Caco-2 (cell line): ENCODE measurements around the gene CFAP251. TPM values are rescaled to one million over a fixed set of nuclear protein-coding genes. Genes with fewer than 3 reads are reported as not detected.

ENCODE experiments used
- BruUV-seq: library from RNA; stranded (reverse); fragments of 400-500 nt; replicated peaks from 2 replicates; lab custom pipeline; 2021; lab: Mats Ljungman, UMichigan
- CTCF ChIA-PET: fragments of 300-600 bp; sonication (Branson Sonifier 250); formaldehyde crosslinking; loops from one replicate; lab custom pipeline; 2022; ENCODE audit warnings: antibody characterized with exemption; lab: Charles Lee
- POLR2A ChIA-PET: fragments of 300-600 bp; sonication (Branson Sonifier 250); formaldehyde crosslinking; loops from one replicate; lab custom pipeline; 2022; ENCODE audit warnings: antibody characterized with exemption; lab: Charles Lee
- DNase-seq, 2 experiments: peaks; one replicate each; pipeline versions ENCODE4 v3.0.0 to v3.0.0-alpha.2; 2020 to 2022
- H3K27me3 ChIP-seq: replicated peaks from 2 replicates; pipeline ENCODE4 v1.6.0; 2011; ENCODE audit warnings: low read length; ENCODE audit not compliant: control insufficient read depth, insufficient read depth
- H3K36me3 ChIP-seq: 2 replicates; pipeline ENCODE4 v1.5.1; 2011; ENCODE audit warnings: low read length; ENCODE audit not compliant: control insufficient read depth, insufficient read depth
- H3K4me1 ChIP-seq: fragments of 250-450 bp; sonication (Bioruptor Pico); 2 replicates; pipeline ENCODE4 v1.5.1; 2020; ENCODE audit warnings: mild to moderate bottlenecking
- H3K4me3 ChIP-seq: 2 replicates; pipeline ENCODE4 v1.5.1; 2011; ENCODE audit warnings: low read depth, mild to moderate bottlenecking, control low read depth, low read length
- H3K9me3 ChIP-seq: fragments of 250-450 bp; sonication (Bioruptor Pico); 2 replicates; pipeline ENCODE4 v1.5.1; 2020; ENCODE audit warnings: mild to moderate bottlenecking, moderate library complexity
- H3K27ac Mint-ChIP-seq: one replicate; pipeline ENCODE4 v1.8.0; 2022; ENCODE audit warnings: mixed read lengths; ENCODE audit not compliant: unreplicated experiment
- H3K27me3 Mint-ChIP-seq: one replicate; pipeline ENCODE4 v1.8.0; 2022; ENCODE audit warnings: mixed read lengths; ENCODE audit not compliant: insufficient read depth, unreplicated experiment
- H3K36me3 Mint-ChIP-seq: one replicate; pipeline ENCODE4 v1.8.0; 2022; ENCODE audit warnings: mild to moderate bottlenecking, mixed read lengths; ENCODE audit not compliant: insufficient read depth, unreplicated experiment
- H3K4me1 Mint-ChIP-seq: one replicate; pipeline ENCODE4 v1.8.0; 2022; ENCODE audit warnings: low read depth, mixed read lengths; ENCODE audit not compliant: unreplicated experiment
- H3K4me3 Mint-ChIP-seq: one replicate; pipeline ENCODE4 v1.8.0; 2022; ENCODE audit warnings: mild to moderate bottlenecking, moderate library complexity, mixed read lengths; ENCODE audit not compliant: unreplicated experiment
- H3K9me3 Mint-ChIP-seq: one replicate; pipeline ENCODE4 v1.8.0; 2022; ENCODE audit warnings: mixed read lengths; ENCODE audit not compliant: unreplicated experiment
- CTCF ChIP-seq, 2 experiments: fragments of 200-600 bp in 1 of 2; IDR thresholded peaks; 1 replicate in 1 of 2; 2 replicates in 1 of 2; pipeline versions ENCODE4 v1.5.1 to v1.8.0; 2011 to 2022; ENCODE audit warnings: antibody characterized with exemption in 1 of 2, control low read depth in 1 of 2, inconsistent platforms in 1 of 2, low read depth in 1 of 2, low read length in 1 of 2, mild to moderate bottlenecking in 1 of 2, moderate library complexity in 1 of 2; ENCODE audit not compliant: insufficient read depth in 1 of 2, severe bottlenecking in 1 of 2, unreplicated experiment in 1 of 2
- intact Hi-C: fragments of 100-400 bp; cut with micrococcal nuclease; formaldehyde crosslinking; loops from one replicate; pipeline ENCODE4 v1.10.0; 2022; ENCODE audit not compliant: unreplicated experiment
- total RNA-seq: library from RNA; stranded (reverse); gene quantifications from 2 replicates; pipeline ENCODE4 v1.2.3, GENCODE V29; 2022

The CFAP251 gene
- total RNA-seq, 1 experiment from 2014 or later = 1.2 TPM

GRCh38 chr12:121989276-121990113 lies 71.1 kb downstream of the CFAP251 start:
- TF ChIP-seq CTCF (IDR thresholded peaks at IDR 0.05; ENCODE audit: insufficient read depth in 1 of 2, low read depth in 1 of 2, low read length in 1 of 2, severe bottlenecking in 1 of 2, unreplicated experiment in 1 of 2) = no peak
- intact Hi-C loops = no loop called here

GRCh38 chr12:121990114-121990647 lies 71.8 kb downstream of the CFAP251 start:
- ChIA-PET CTCF (no interaction called here), POLR2A (no interaction called here)
- no peak for DNase-seq
- no peak for TF ChIP-seq CTCF (IDR thresholded peaks at IDR 0.05; ENCODE audit: insufficient read depth in 1 of 2, low read depth in 1 of 2, low read length in 1 of 2, severe bottlenecking in 1 of 2, unreplicated experiment in 1 of 2)
- Histone ChIP-seq H3K4me3 (no peak overlapping the region), H3K9me3 (no peaks in the 10 kb centered on the region), H3K36me3 (no peaks in the 10 kb centered on the region), H3K4me1 (no peaks in the 10 kb centered on the region), H3K27me3 (no peaks in the 10 kb centered on the region)
- H3K27me3 Mint-ChIP-seq = no peaks in the 10 kb centered on the region
- no peaks in the 10 kb centered on the region for H3K36me3 Mint-ChIP-seq
- intact Hi-C loops = no loop called here
- no TSS peak for BruUV-seq
- no peaks in the 10 kb centered on the region for H3K9me3 Mint-ChIP-seq
- no peak overlapping the region for H3K27ac Mint-ChIP-seq
- no peaks in the 10 kb centered on the region for H3K4me1 Mint-ChIP-seq
- no peak overlapping the region for H3K4me3 Mint-ChIP-seq

More at GRCh38 chr12:121989276-121990113, 71.1 kb downstream of the CFAP251 start:
- Histone ChIP-seq H3K4me3 (no peak overlapping the region), H3K27me3 (no peaks in the 10 kb centered on the region), H3K36me3 (no peaks in the 10 kb centered on the region), H3K9me3 (no peaks in the 10 kb centered on the region), H3K4me1 (no peaks in the 10 kb centered on the region)
- Mint-ChIP-seq H3K9me3 (no peaks in the 10 kb centered on the region), H3K36me3 (no peaks in the 10 kb centered on the region), H3K27me3 (no peaks in the 10 kb centered on the region), H3K27ac (no peak overlapping the region), H3K4me3 (no peak overlapping the region), H3K4me1 (no peaks in the 10 kb centered on the region)
- no peak for DNase-seq
- ChIA-PET CTCF (no interaction called here), POLR2A (no interaction called here)
- BruUV-seq = no TSS peak

- Histone ChIP-seq H3K36me3 (no peaks in the 10 kb centered on the region), H3K4me3 (no peak overlapping the region), H3K9me3 (no peaks in the 10 kb centered on the region), H3K4me1 (peaks cover 5% of the 10 kb centered on the region; the same call in 1 of the 2 replicates), H3K27me3 (no peaks in the 10 kb centered on the region)
- H3K4me1 Mint-ChIP-seq = no peaks in the 10 kb centered on the region
- no peaks in the 10 kb centered on the region for H3K9me3 Mint-ChIP-seq
- H3K36me3 Mint-ChIP-seq = no peaks in the 10 kb centered on the region
- no peaks in the 10 kb centered on the region for H3K27me3 Mint-ChIP-seq
- H3K27ac Mint-ChIP-seq = no peak overlapping the region
- DNase-seq = no peak
- CTCF ChIA-PET = no interaction called here
- intact Hi-C loops = no loop called here
- TF ChIP-seq CTCF (IDR thresholded peaks at IDR 0.05; ENCODE audit: insufficient read depth in 1 of 2, low read depth in 1 of 2, low read length in 1 of 2, severe bottlenecking in 1 of 2, unreplicated experiment in 1 of 2) = no peak
- POLR2A ChIA-PET = no interaction called here
- no peak overlapping the region for H3K4me3 Mint-ChIP-seq
- no TSS peak for BruUV-seq
Measured at GRCh38 chr12:121990692-121991603, 72.6 kb downstream of the CFAP251 start.
